ENCODE measurements around the gene RAB11FIP4.

RAB11FIP4 gene

GRCh38 chr17:31570231-31570630, 178.8 kb downstream of the RAB11FIP4 start:
- no peak for DNase-seq (ENCODE audit: low read depth)

- DNase-seq (ENCODE audit: low read depth) = peak; percentile 95
Measured at GRCh38 chr17:31570951-31571892, 179.7 kb downstream of the RAB11FIP4 start.

GRCh38 chr17:31572341-31572740, 180.9 kb downstream of the RAB11FIP4 start:
- no peak for DNase-seq (ENCODE audit: low read depth)

GRCh38 chr17:31573047-31573446, 181.6 kb downstream of the RAB11FIP4 start:
- DNase-seq (ENCODE audit: low read depth) = no peak

GRCh38 chr17:31573861-31574260, 182.4 kb downstream of the RAB11FIP4 start:
- no peak for DNase-seq (ENCODE audit: low read depth)

- DNase-seq (ENCODE audit: low read depth) = no peak
Measured at GRCh38 chr17:31574458-31574857, 183.0 kb downstream of the RAB11FIP4 start.

GRCh38 chr17:31575043-31575442, 183.6 kb downstream of the RAB11FIP4 start:
- no peak for DNase-seq (ENCODE audit: low read depth)

GRCh38 chr17:31579265-31579664, 187.8 kb downstream of the RAB11FIP4 start:
- DNase-seq (ENCODE audit: low read depth) = no peak

- DNase-seq (ENCODE audit: low read depth) = no peak
Measured at GRCh38 chr17:31580316-31580705, 188.8 kb downstream of the RAB11FIP4 start.

- no peak for DNase-seq (ENCODE audit: low read depth)
Measured at GRCh38 chr17:31580706-31581490, 189.4 kb downstream of the RAB11FIP4 start.

GRCh38 chr17:31581491-31581890, 190.0 kb downstream of the RAB11FIP4 start:
- no peak for DNase-seq (ENCODE audit: low read depth)

GRCh38 chr17:31582151-31582907, 190.9 kb downstream of the RAB11FIP4 start:
- DNase-seq (ENCODE audit: low read depth) = no peak

- DNase-seq (ENCODE audit: low read depth) = no peak
Measured at GRCh38 chr17:31583772-31584356, 192.4 kb downstream of the RAB11FIP4 start.

GRCh38 chr17:31584438-31585279, 193.2 kb downstream of the RAB11FIP4 start:
- no peak for DNase-seq (ENCODE audit: low read depth)

- DNase-seq (ENCODE audit: low read depth) = no peak
Measured at GRCh38 chr17:31585280-31585630, 193.8 kb downstream of the RAB11FIP4 start.

- DNase-seq (ENCODE audit: low read depth) = peak; percentile 58
Measured at GRCh38 chr17:31586946-31587345, 195.5 kb downstream of the RAB11FIP4 start.

GRCh38 chr17:31587462-31587861, 196.0 kb downstream of the RAB11FIP4 start:
- DNase-seq (ENCODE audit: low read depth) = no peak
